ENCODE results near the gene HELZ.

The HELZ gene

DNA sequence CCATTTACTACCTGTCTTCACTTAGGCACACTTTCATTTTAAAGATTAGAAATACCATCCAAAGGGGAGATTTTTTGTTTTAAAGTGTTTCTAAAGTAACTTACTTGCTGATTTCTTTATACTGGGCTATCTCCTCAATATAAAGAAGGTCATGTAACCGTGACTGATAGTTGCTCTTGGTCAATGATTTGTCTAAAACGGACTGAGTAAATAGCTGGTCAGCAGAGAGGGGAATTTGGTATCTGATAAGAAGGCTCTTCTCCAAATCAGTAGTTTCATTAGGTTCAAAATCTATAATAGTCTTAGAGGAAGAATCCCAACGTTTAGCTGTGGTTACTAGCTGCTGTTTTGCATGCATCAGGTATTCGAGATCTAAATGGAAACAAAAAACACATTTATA lies 66.4 kb downstream of the HELZ start:
- no peak overlapping the region for H3K4me3 ChIP-seq (replicated peaks; ENCODE audit: low read depth, low read length)
- DNase-seq (ENCODE audit: low read depth): no peak
- TF ChIP-seq, protein P1, sequence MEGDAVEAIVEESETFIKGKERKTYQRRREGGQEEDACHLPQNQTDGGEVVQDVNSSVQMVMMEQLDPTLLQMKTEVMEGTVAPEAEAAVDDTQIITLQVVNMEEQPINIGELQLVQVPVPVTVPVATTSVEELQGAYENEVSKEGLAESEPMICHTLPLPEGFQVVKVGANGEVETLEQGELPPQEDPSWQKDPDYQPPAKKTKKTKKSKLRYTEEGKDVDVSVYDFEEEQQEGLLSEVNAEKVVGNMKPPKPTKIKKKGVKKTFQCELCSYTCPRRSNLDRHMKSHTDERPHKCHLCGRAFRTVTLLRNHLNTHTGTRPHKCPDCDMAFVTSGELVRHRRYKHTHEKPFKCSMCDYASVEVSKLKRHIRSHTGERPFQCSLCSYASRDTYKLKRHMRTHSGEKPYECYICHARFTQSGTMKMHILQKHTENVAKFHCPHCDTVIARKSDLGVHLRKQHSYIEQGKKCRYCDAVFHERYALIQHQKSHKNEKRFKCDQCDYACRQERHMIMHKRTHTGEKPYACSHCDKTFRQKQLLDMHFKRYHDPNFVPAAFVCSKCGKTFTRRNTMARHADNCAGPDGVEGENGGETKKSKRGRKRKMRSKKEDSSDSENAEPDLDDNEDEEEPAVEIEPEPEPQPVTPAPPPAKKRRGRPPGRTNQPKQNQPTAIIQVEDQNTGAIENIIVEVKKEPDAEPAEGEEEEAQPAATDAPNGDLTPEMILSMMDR (IDR thresholded peaks at IDR 0.05; ENCODE audit: low read length, missing control alignments): no peak

- TF ChIP-seq, protein P1 (IDR thresholded peaks at IDR 0.05; ENCODE audit: low read length, missing control alignments): no peak
These were observed 67.3 kb downstream of the HELZ start for GRCh38 chr17:67177732-67178131.

DNA sequence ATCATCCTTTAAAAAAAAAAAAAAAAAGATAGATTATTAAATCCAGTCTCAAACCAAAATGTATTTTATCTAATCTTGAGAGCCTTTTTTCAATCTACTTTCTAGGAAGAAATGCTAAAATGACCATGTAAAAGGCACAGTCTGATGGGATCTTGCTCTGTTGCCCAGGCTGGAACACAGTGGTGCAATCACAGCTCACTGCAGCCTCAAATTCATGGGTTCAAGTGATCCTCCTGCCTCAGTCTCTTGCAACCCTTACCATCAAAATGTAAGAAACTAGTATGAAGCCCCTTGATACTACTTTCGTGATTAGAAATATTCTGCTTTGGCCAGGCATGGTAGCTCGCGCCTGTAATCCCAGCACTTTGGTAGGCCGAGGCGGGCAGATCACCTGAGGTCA lies 70.8 kb downstream of the HELZ start:
- no peak for DNase-seq (ENCODE audit: low read depth)
- TF ChIP-seq, protein P1 (IDR thresholded peaks at IDR 0.05; ENCODE audit: low read length, missing control alignments): no peak
- H3K4me3 ChIP-seq (replicated peaks; ENCODE audit: low read depth, low read length): no peak overlapping the region

More at GRCh38 chr17:67177732-67178131, 67.3 kb downstream of the HELZ start:
- no peak for DNase-seq (ENCODE audit: low read depth)
- H3K4me3 ChIP-seq (replicated peaks; ENCODE audit: low read depth, low read length): no peak overlapping the region

GRCh38 chr17:67171560-67171959 lies 73.4 kb downstream of the HELZ start:
- TF ChIP-seq, protein P1 (IDR thresholded peaks at IDR 0.05; ENCODE audit: low read length, missing control alignments): no peak
- no peak for DNase-seq (ENCODE audit: low read depth)
- H3K4me3 ChIP-seq (replicated peaks; ENCODE audit: low read depth, low read length): no peak overlapping the region

GRCh38 chr17:67168496-67168895 lies 76.5 kb downstream of the HELZ start:
- DNase-seq (ENCODE audit: low read depth): no peak
- TF ChIP-seq, protein P1 (IDR thresholded peaks at IDR 0.05; ENCODE audit: low read length, missing control alignments): no peak
- H3K4me3 ChIP-seq (replicated peaks; ENCODE audit: low read depth, low read length): no peak overlapping the region

GRCh38 chr17:67165201-67165600 lies 79.8 kb downstream of the HELZ start:
- H3K4me3 ChIP-seq (replicated peaks; ENCODE audit: low read depth, low read length): no peak overlapping the region
- TF ChIP-seq, protein P1 (IDR thresholded peaks at IDR 0.05; ENCODE audit: low read length, missing control alignments): no peak
- DNase-seq (ENCODE audit: low read depth): no peak

- TF ChIP-seq, protein P1 (IDR thresholded peaks at IDR 0.05; ENCODE audit: low read length, missing control alignments): no peak
- peak; percentile 11 for DNase-seq (ENCODE audit: low read depth)
- H3K4me3 ChIP-seq (replicated peaks; ENCODE audit: low read depth, low read length): no peak overlapping the region
These were observed 80.7 kb downstream of the HELZ start for GRCh38 chr17:67164302-67164701.

Measured in fibroblast of pulmonary artery (primary cell).